Stimulated activated effector memory CD8-positive, alpha-beta T cell treated with anti-CD3 and anti-CD28 coated beads, Interleukin-12 subunit alpha, Interleukin-12 subunit beta, amount 100 ng/mL, for 72 hours (primary cell): ENCODE measurements around the gene JAG1.
A peak's percentile ranks its signal among the peaks of the same experiment; 100 is the strongest.

Experiments used
- ATAC-seq: fragments of 150-1000 bp; cut with Tn5 transposase; 2 replicates; pipeline ENCODE4 v1.10.0; 2021
- DNase-seq, 2 donors: peaks; one replicate each; pipeline ENCODE4 v3.0.0; 2021 to 2022; ENCODE audit warnings: low spot score in 2 of 2
- H3K27ac Mint-ChIP-seq: one replicate; pipeline ENCODE4 v1.8.0; 2022; ENCODE audit warnings: mild to moderate bottlenecking, mixed read lengths
- H3K36me3 Mint-ChIP-seq: one replicate; pipeline ENCODE4 v1.8.0; 2022; ENCODE audit warnings: mild to moderate bottlenecking, mixed read lengths
- H3K4me1 Mint-ChIP-seq: one replicate; pipeline ENCODE4 v1.8.0; 2022; ENCODE audit warnings: mixed read lengths
- H3K4me3 Mint-ChIP-seq: one replicate; pipeline ENCODE4 v1.8.0; 2022; ENCODE audit warnings: mild to moderate bottlenecking, mixed read lengths
- H3K9me3 Mint-ChIP-seq: one replicate; pipeline ENCODE4 v1.8.0; 2022; ENCODE audit warnings: mixed read lengths

The JAG1 gene

GRCh38 chr20:10609770-10610169 lies 64.0 kb downstream of the JAG1 start:
- no peak overlapping the region for H3K4me3 Mint-ChIP-seq
- no peaks in the 10 kb centered on the region for H3K9me3 Mint-ChIP-seq
- ATAC-seq (no peak), DNase-seq (no peak)
- no peak overlapping the region for H3K27ac Mint-ChIP-seq
- H3K4me1 Mint-ChIP-seq: no peaks in the 10 kb centered on the region
- H3K36me3 Mint-ChIP-seq: no peaks in the 10 kb centered on the region

- H3K4me1 Mint-ChIP-seq: no peaks in the 10 kb centered on the region
- ATAC-seq (no peak), DNase-seq (no peak)
- H3K9me3 Mint-ChIP-seq: no peaks in the 10 kb centered on the region
- no peaks in the 10 kb centered on the region for H3K36me3 Mint-ChIP-seq
- no peak overlapping the region for H3K27ac Mint-ChIP-seq
- H3K4me3 Mint-ChIP-seq: no peak overlapping the region
Observed at GRCh38 chr20:10609276-10609675, 64.5 kb downstream of the JAG1 start.

- peaks cover 8% of the 10 kb centered on the region for H3K4me1 Mint-ChIP-seq
Observed at GRCh38 chr20:10605547-10606195, 68.1 kb downstream of the JAG1 start.

GRCh38 chr20:10604865-10605440 lies 68.8 kb downstream of the JAG1 start:
- Mint-ChIP-seq H3K4me3 (no peak overlapping the region), H3K36me3 (peaks cover 16% of the 10 kb centered on the region), H3K4me1 (peaks cover 8% of the 10 kb centered on the region), H3K27ac (no peak overlapping the region), H3K9me3 (no peaks in the 10 kb centered on the region)
- no peak for ATAC-seq
- no peak for DNase-seq

More at GRCh38 chr20:10605547-10606195, 68.1 kb downstream of the JAG1 start:
- DNase-seq (no peak), ATAC-seq (no peak)
- Mint-ChIP-seq H3K9me3 (no peaks in the 10 kb centered on the region), H3K27ac (no peak overlapping the region), H3K4me3 (no peak overlapping the region), H3K36me3 (peaks cover 16% of the 10 kb centered on the region)

- DNase-seq (no peak), ATAC-seq (no peak)
- Mint-ChIP-seq H3K4me1 (peaks cover 9% of the 10 kb centered on the region), H3K27ac (no peak overlapping the region), H3K36me3 (peaks cover 16% of the 10 kb centered on the region), H3K9me3 (no peaks in the 10 kb centered on the region), H3K4me3 (no peak overlapping the region)
Observed at GRCh38 chr20:10603971-10604864, 69.6 kb downstream of the JAG1 start.

GRCh38 chr20:10603378-10603777 lies 70.4 kb downstream of the JAG1 start:
- DNase-seq (no peak), ATAC-seq (peak; percentile 66)
- peaks cover 17% of the 10 kb centered on the region for H3K4me1 Mint-ChIP-seq
- H3K36me3 Mint-ChIP-seq: peaks cover 23% of the 10 kb centered on the region
- H3K27ac Mint-ChIP-seq: no peak overlapping the region
- H3K4me3 Mint-ChIP-seq: no peak overlapping the region
- H3K9me3 Mint-ChIP-seq: no peaks in the 10 kb centered on the region

GRCh38 chr20:10602221-10602871 lies 71.5 kb downstream of the JAG1 start:
- DNase-seq (no peak), ATAC-seq (no peak)
- H3K9me3 Mint-ChIP-seq: no peaks in the 10 kb centered on the region

GRCh38 chr20:10597637-10598036 lies 76.2 kb downstream of the JAG1 start:
- Mint-ChIP-seq H3K4me1 (peaks cover 10% of the 10 kb centered on the region), H3K9me3 (no peaks in the 10 kb centered on the region), H3K4me3 (no peak overlapping the region), H3K36me3 (peaks cover 22% of the 10 kb centered on the region), H3K27ac (no peak overlapping the region)
- DNase-seq: no peak
- ATAC-seq: no peak

More at GRCh38 chr20:10602221-10602871, 71.5 kb downstream of the JAG1 start:
- Mint-ChIP-seq H3K36me3 (peaks cover 23% of the 10 kb centered on the region), H3K4me3 (no peak overlapping the region), H3K4me1 (peaks cover 18% of the 10 kb centered on the region), H3K27ac (no peak overlapping the region)

GRCh38 chr20:10596710-10597121 lies 77.1 kb downstream of the JAG1 start:
- Mint-ChIP-seq H3K4me1 (peaks cover 10% of the 10 kb centered on the region), H3K4me3 (no peak overlapping the region), H3K36me3 (peaks cover 13% of the 10 kb centered on the region), H3K9me3 (no peaks in the 10 kb centered on the region), H3K27ac (no peak overlapping the region)
- no peak for ATAC-seq
- no peak for DNase-seq

GRCh38 chr20:10595985-10596384 lies 77.8 kb downstream of the JAG1 start:
- Mint-ChIP-seq H3K4me1 (peaks cover 10% of the 10 kb centered on the region), H3K36me3 (peaks cover 6% of the 10 kb centered on the region)
- ATAC-seq: no peak

GRCh38 chr20:10595266-10595665 lies 78.5 kb downstream of the JAG1 start:
- no peak for DNase-seq
- Mint-ChIP-seq H3K4me3 (no peak overlapping the region), H3K27ac (no peak overlapping the region), H3K36me3 (peaks cover 6% of the 10 kb centered on the region), H3K9me3 (no peaks in the 10 kb centered on the region), H3K4me1 (peaks cover 10% of the 10 kb centered on the region)
- no peak for ATAC-seq

More at GRCh38 chr20:10595985-10596384, 77.8 kb downstream of the JAG1 start:
- Mint-ChIP-seq H3K4me3 (no peak overlapping the region), H3K27ac (no peak overlapping the region), H3K9me3 (no peaks in the 10 kb centered on the region)
- no peak for DNase-seq

GRCh38 chr20:10594296-10594868 lies 79.4 kb downstream of the JAG1 start:
- peaks cover 6% of the 10 kb centered on the region for H3K36me3 Mint-ChIP-seq
- ATAC-seq (no peak), DNase-seq (no peak)
- H3K27ac Mint-ChIP-seq: no peak overlapping the region
- peaks cover 10% of the 10 kb centered on the region for H3K4me1 Mint-ChIP-seq
- H3K4me3 Mint-ChIP-seq: no peak overlapping the region
- no peaks in the 10 kb centered on the region for H3K9me3 Mint-ChIP-seq

GRCh38 chr20:10591946-10592521 lies 81.8 kb downstream of the JAG1 start:
- Mint-ChIP-seq H3K9me3 (no peaks in the 10 kb centered on the region), H3K36me3 (no peaks in the 10 kb centered on the region), H3K4me3 (no peak overlapping the region), H3K27ac (no peak overlapping the region), H3K4me1 (no peaks in the 10 kb centered on the region)
- DNase-seq (no peak), ATAC-seq (no peak)

GRCh38 chr20:10590950-10591671 lies 82.7 kb downstream of the JAG1 start:
- no peaks in the 10 kb centered on the region for H3K4me1 Mint-ChIP-seq
- H3K9me3 Mint-ChIP-seq: no peaks in the 10 kb centered on the region
- H3K36me3 Mint-ChIP-seq: no peaks in the 10 kb centered on the region
- H3K27ac Mint-ChIP-seq: no peak overlapping the region
- ATAC-seq (no peak), DNase-seq (no peak)
- H3K4me3 Mint-ChIP-seq: no peak overlapping the region
